ENCODE measurements around the gene NRSN2. TPM values are rescaled to one million over a fixed set of nuclear protein-coding genes. Genes with fewer than 3 reads are reported as not detected.
"Not testable (repeated sequence)": the region's sequence is repeated elsewhere in the genome, so short reads cannot be mapped to it uniquely, and the experiment has no call there.

The NRSN2 gene
- total RNA-seq, 2 experiments from 2014 or later = 5.2 to 7.5 TPM

DNA sequence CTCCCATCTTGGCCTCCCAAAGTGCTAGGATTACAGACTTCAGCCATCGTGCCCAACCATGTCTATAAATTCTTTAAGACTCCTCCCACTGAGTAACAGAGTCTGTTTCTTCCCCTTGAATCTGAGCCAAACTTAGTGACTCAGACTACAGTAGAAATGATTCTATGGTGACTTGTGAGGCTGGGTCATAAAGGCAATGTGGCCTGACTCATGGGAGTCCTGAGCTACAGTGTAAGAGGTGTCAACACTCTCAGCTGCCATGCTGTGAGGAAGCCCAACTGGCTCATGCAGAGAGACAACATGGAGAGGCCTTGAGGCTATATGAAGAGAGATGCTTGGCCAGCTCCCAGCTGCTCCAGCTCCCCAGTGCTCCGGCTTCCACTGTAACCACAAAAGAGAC, 5.2 kb upstream of the NRSN2 start:
- H3K4me3 Mint-ChIP-seq = no peak overlapping the region
- peaks cover 4% of the 10 kb centered on the region for H3K4me1 Mint-ChIP-seq
- H3K27me3 Mint-ChIP-seq = no peaks in the 10 kb centered on the region
- intact Hi-C loops (cut with DNase I, micrococcal nuclease) = no loop called here
- ATAC-seq = peak; percentile 98
- peaks cover 10% of the 10 kb centered on the region for H3K9me3 Mint-ChIP-seq (ENCODE audit: low read depth)
- H3K27ac Mint-ChIP-seq = no peak overlapping the region
- peaks cover 5% of the 10 kb centered on the region for H3K36me3 Mint-ChIP-seq (ENCODE audit: low read depth)
- ChIA-PET POLR2A (interaction anchor here (0.6 kb wide), 1 partner anchor 131 kb away, joined by 3 read pairs; no protein-coding TSS in a partner anchor), CTCF (interaction anchor here (0.6 to 1.3 kb wide), 3 partner anchors 11 to 193 kb away, joined by 3 to 6 read pairs (median 3); no protein-coding TSS in a partner anchor)
- peak; percentile 80 for DNase-seq

DNA sequence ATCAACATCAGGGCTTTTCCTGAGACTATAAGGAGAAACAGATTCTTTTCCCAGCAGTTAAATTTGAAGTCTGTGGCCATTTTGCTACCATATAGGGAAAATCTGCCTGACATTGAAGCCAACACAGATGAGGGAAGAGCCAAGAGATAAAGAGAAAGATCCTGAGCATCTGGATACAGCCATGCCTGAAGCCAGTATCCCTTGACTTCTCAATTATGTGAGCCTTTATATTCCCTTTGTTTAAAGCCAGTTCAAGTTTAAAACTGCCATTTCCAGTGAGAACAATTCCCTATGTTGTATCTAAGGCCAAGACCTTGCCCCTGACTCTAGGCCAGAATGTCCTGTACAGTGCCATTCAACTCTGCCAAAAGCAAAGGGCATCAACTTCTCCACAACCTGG, 3.8 kb upstream of the NRSN2 start:
- POLR2A ChIA-PET = no interaction called here
- Mint-ChIP-seq H3K27me3 (no peaks in the 10 kb centered on the region), H3K36me3 (ENCODE audit: low read depth) (peaks cover 5% of the 10 kb centered on the region), H3K4me1 (peaks cover 5% of the 10 kb centered on the region), H3K9me3 (ENCODE audit: low read depth) (peaks cover 10% of the 10 kb centered on the region), H3K27ac (no peak overlapping the region), H3K4me3 (no peak overlapping the region)
- CTCF ChIA-PET = no interaction called here
- DNase-seq (no peak), ATAC-seq (no peak)
- intact Hi-C loops (cut with DNase I, micrococcal nuclease) = no loop called here

DNA sequence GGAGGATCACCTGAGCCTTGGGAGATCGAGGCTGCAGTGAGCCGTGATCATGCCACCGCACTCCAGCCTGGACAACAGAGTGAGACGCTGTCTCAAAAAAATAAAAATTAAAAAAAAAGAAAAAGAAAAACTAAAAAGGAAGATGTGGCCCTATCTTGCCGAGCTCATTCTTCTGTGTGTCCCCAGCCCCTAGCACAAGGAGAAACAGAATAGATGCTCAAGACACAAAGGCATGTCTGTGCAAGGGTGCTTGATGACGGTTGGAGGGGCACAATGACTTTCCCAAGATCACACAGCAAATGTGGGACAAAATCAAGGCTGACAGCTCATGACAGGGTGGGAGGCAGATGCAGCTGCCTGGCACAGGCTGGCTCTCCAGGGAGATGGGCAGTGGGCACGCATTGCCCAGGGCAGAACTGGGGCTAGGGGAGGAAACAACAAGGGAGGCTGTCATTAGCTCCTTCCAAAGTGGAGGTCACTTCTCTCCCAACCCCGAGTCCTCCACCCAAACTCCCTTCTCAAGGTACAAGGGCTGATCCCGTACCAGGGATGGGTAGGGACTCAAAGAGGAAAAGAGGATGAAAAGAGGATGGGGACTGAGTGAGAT, 775 bp upstream of the NRSN2 start:
- CTCF ChIA-PET = interaction anchor here (0.8 to 4.3 kb wide), 6 partner anchors 8 to 93 kb away, joined by 3 to 16 read pairs (median 4); no protein-coding TSS in a partner anchor
- Mint-ChIP-seq H3K36me3 (ENCODE audit: low read depth) (peaks cover 5% of the 10 kb centered on the region), H3K4me3 (peak overlapping the region; percentile 82), H3K9me3 (ENCODE audit: low read depth) (peaks cover 10% of the 10 kb centered on the region), H3K27me3 (no peaks in the 10 kb centered on the region), H3K4me1 (peaks cover 10% of the 10 kb centered on the region), H3K27ac (no peak overlapping the region)
- POLR2A ChIA-PET = no interaction called here
- ATAC-seq = no peak
- intact Hi-C loops (cut with DNase I, micrococcal nuclease) = loop anchor here in 1 of 2 experiments (2.0 to 5.0 kb wide), 2 partner anchors 35 to 196 kb away; partner anchors contain the start of genes CSNK2A1 and TRIB3
- no peak for DNase-seq

DNA sequence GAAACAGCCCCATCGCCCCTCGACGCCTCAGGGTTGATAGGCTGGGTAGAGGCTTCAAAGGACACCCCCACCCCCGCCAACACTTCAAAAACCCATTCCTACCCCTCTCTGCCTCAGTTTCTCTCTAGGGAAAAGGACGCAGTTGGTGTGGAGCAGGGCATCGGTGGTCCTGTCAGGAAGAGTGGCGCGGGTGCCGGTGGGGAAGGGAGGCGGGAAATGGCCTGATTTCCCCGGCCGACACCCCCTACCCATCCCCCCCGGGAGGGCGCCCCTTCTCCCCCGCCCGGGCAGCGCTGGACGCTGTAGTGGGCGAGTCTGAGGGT, 367 bp downstream of the NRSN2 start:
- Mint-ChIP-seq H3K36me3 (ENCODE audit: low read depth) (peaks cover under 1% of the 10 kb centered on the region), H3K9me3 (ENCODE audit: low read depth) (peaks cover 2% of the 10 kb centered on the region), H3K4me3 (peak overlapping the region; percentile 82), H3K27me3 (no peaks in the 10 kb centered on the region), H3K27ac (no peak overlapping the region), H3K4me1 (peaks cover 10% of the 10 kb centered on the region)
- intact Hi-C loops (cut with DNase I, micrococcal nuclease) = loop anchor here in 1 of 2 experiments (1.0 to 5.0 kb wide), 4 partner anchors 22 to 195 kb away; partner anchors contain the start of genes CSNK2A1, RBCK1, SOX12 and TRIB3
- ATAC-seq (no peak), DNase-seq (no peak)
- ChIA-PET POLR2A (no interaction called here), CTCF (interaction anchor here (4.3 kb wide), 1 partner anchor 17 kb away, joined by 16 read pairs; no protein-coding TSS in a partner anchor)

GRCh38 chr20:347640-348484, 951 bp downstream of the NRSN2 start:
- Mint-ChIP-seq H3K4me1 (peaks cover 10% of the 10 kb centered on the region), H3K27me3 (no peaks in the 10 kb centered on the region), H3K36me3 (ENCODE audit: low read depth) (no peaks in the 10 kb centered on the region), H3K4me3 (peak overlapping the region; percentile 82), H3K27ac (peak overlapping the region; percentile 42), H3K9me3 (ENCODE audit: low read depth) (peaks cover 1% of the 10 kb centered on the region)
- ATAC-seq = peak; percentile 76
- peak; percentile 78 for DNase-seq
- ChIA-PET CTCF (interaction anchor here (4.3 kb wide), 1 partner anchor 18 kb away, joined by 16 read pairs; no protein-coding TSS in a partner anchor), POLR2A (no interaction called here)
- intact Hi-C loops (cut with DNase I, micrococcal nuclease) = loop anchor here in 1 of 2 experiments (1.0 to 5.0 kb wide), 5 partner anchors 23 to 194 kb away; partner anchors contain the start of genes CSNK2A1, RBCK1, SOX12 and TBC1D20

DNA sequence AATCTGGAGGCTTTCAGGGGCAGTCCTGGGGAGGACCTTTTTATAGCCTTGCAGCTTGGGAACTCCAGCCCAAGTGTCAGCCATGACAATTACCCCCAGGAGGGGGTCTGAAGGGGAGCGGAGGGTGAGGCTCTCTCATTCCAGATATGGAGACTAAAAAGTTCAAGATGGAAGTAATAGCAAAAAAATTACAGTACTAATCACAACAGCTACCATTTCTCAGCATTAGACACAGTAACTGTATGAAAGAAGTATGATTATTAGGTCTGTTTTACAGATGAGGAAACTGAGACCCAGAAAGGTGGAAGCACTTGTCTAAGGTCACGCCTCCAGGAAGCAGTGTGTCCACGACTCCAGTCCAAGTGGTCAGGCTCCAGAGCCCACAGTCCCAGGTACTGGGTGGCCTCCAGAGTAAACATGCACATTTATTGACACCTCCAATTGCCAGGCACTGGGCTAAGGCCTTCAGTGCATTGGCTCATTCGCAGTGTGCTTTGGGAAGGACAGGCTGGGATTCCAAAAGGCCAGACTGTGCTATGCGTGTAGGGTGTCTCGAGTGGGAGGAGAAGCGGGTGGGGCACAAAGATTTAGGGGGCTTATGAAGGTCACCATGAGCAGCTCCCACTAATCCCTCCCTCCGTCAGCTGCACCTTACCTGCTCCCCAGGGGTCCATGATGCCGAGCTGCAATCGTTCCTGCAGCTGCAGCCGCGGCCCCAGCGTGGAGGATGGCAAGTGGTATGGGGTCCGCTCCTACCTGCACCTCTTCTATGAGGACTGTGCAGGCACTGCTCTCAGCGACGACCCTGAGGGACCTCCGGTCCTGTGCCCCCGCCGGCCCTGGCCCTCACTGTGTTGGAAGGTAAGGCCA, 2.3 kb downstream of the NRSN2 start:
- CTCF ChIA-PET = no interaction called here
- intact Hi-C loops (cut with DNase I, micrococcal nuclease) = loop anchor here in 1 of 2 experiments (1.0 to 5.0 kb wide), 2 partner anchors 113 to 193 kb away; partner anchors contain the start of genes CSNK2A1 and TBC1D20
- H3K36me3 Mint-ChIP-seq (ENCODE audit: low read depth) = no peaks in the 10 kb centered on the region

DNA sequence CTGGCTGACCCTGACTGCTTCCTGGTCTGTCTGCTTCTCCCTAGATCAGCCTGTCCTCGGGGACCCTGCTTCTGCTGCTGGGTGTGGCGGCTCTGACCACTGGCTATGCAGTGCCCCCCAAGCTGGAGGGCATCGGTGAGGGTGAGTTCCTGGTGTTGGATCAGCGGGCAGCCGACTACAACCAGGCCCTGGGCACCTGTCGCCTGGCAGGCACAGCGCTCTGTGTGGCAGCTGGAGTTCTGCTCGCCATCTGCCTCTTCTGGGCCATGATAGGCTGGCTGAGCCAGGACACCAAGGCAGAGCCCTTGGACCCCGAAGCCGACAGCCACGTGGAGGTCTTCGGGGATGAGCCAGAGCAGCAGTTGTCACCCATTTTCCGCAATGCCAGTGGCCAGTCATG, 6.3 kb downstream of the NRSN2 start:
- no peaks in the 10 kb centered on the region for H3K36me3 Mint-ChIP-seq (ENCODE audit: low read depth)
- CTCF ChIA-PET = interaction anchor here (0.6 to 3.3 kb wide), 7 partner anchors 7 to 135 kb away, joined by 3 to 24 read pairs (median 4); no protein-coding TSS in a partner anchor

More for the DNA sequence above, 2.3 kb downstream of the NRSN2 start:
- POLR2A ChIA-PET = no interaction called here
- ATAC-seq = no peak
- Mint-ChIP-seq H3K4me3 (no peak overlapping the region), H3K9me3 (ENCODE audit: low read depth) (no peaks in the 10 kb centered on the region), H3K4me1 (peaks cover 10% of the 10 kb centered on the region), H3K27me3 (no peaks in the 10 kb centered on the region), H3K27ac (no peak overlapping the region)
- no peak for DNase-seq

GRCh38 chr20:354298-354977, 7.5 kb downstream of the NRSN2 start:
- intact Hi-C loops (cut with DNase I, micrococcal nuclease) = loop anchor here (1.0 to 5.0 kb wide), 7 partner anchors 52 to 374 kb away; no protein-coding TSS in a partner anchor
- no peaks in the 10 kb centered on the region for H3K36me3 Mint-ChIP-seq (ENCODE audit: low read depth)
- CTCF ChIA-PET = interaction anchor here (0.6 to 3.3 kb wide), 19 partner anchors 9 to 353 kb away, joined by 3 to 24 read pairs (median 3); no protein-coding TSS in a partner anchor
- peak; percentile 99 for ATAC-seq
- H3K9me3 Mint-ChIP-seq (ENCODE audit: low read depth) = no peaks in the 10 kb centered on the region
- DNase-seq = peak; percentile 86
- no peak overlapping the region for H3K27ac Mint-ChIP-seq
- H3K27me3 Mint-ChIP-seq = no peaks in the 10 kb centered on the region
- no peak overlapping the region for H3K4me3 Mint-ChIP-seq
- H3K4me1 Mint-ChIP-seq = peaks cover 3% of the 10 kb centered on the region
- POLR2A ChIA-PET = no interaction called here

More for the DNA sequence above, 6.3 kb downstream of the NRSN2 start:
- Mint-ChIP-seq H3K4me3 (no peak overlapping the region), H3K9me3 (ENCODE audit: low read depth) (no peaks in the 10 kb centered on the region), H3K27ac (no peak overlapping the region), H3K4me1 (peaks cover 7% of the 10 kb centered on the region), H3K27me3 (no peaks in the 10 kb centered on the region)
- intact Hi-C loops (cut with DNase I, micrococcal nuclease) = loop anchor here (5.0 kb wide), 2 partner anchors 294 to 314 kb away; no protein-coding TSS in a partner anchor
- ATAC-seq = no peak
- POLR2A ChIA-PET = no interaction called here
- DNase-seq = no peak

DNA sequence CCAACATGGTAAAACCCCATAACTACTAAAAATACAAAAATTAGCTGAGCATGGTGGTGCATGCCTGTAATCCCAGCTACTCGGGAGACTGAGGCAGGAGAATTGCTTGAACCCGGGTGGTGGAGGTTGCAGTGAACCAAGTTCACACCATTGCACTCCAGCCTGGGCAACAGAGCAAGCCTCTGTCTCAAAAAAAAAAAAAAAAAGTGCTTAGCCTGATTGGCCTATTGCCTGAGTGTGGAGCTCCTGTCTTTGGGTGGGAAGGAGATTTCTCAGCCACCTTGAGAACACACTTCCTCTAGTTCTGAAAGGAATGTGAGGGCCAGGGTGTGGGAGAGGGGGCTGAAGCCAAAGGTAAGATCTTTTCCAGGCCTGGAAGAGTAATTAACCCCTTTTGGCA, 9.2 kb downstream of the NRSN2 start:
- H3K27me3 Mint-ChIP-seq = not testable (repeated sequence)

GRCh38 chr20:356745-357144, 9.8 kb downstream of the NRSN2 start:
- DNase-seq (no peak), ATAC-seq (no peak)
- Mint-ChIP-seq H3K27me3 (no peaks in the 10 kb centered on the region), H3K4me3 (no peak overlapping the region), H3K27ac (no peak overlapping the region), H3K36me3 (ENCODE audit: low read depth) (no peaks in the 10 kb centered on the region), H3K4me1 (peaks cover 3% of the 10 kb centered on the region), H3K9me3 (ENCODE audit: low read depth) (no peaks in the 10 kb centered on the region)
- intact Hi-C loops (cut with DNase I, micrococcal nuclease) = no loop called here
- CTCF ChIA-PET = interaction anchor here (2.5 to 3.3 kb wide), 3 partner anchors 10 to 289 kb away, joined by 9 to 24 read pairs (median 12); no protein-coding TSS in a partner anchor
- POLR2A ChIA-PET = no interaction called here

More for the DNA sequence above, 9.2 kb downstream of the NRSN2 start:
- H3K9me3 Mint-ChIP-seq (ENCODE audit: low read depth); intact Hi-C loops (cut with DNase I, micrococcal nuclease); H3K4me3 Mint-ChIP-seq; H3K27ac Mint-ChIP-seq; DNase-seq; ATAC-seq; H3K36me3 Mint-ChIP-seq (ENCODE audit: low read depth); H3K4me1 Mint-ChIP-seq: not testable (repeated sequence)
- CTCF ChIA-PET = interaction anchor here (1.1 to 3.3 kb wide), 5 partner anchors 10 to 311 kb away, joined by 3 to 24 read pairs (median 9); no protein-coding TSS in a partner anchor
- POLR2A ChIA-PET = interaction anchor here (0.6 kb wide), 1 partner anchor 20 kb away, joined by 3 read pairs; no protein-coding TSS in a partner anchor
